Activated CD8-positive, alpha-beta memory T cell treated with anti-CD3 and anti-CD28 coated beads, Interleukin-2, amount 10 ng/mL, durations not matched to agents 7 days and 5 days (primary cell): ENCODE data around the gene ZFR2. TPM values are rescaled to one million over a fixed set of nuclear protein-coding genes. Genes with fewer than 3 reads are reported as not detected.

Experiments
- ATAC-seq: fragments of 150-1000 bp; cut with Tn5 transposase; one replicate; pipeline ENCODE4 v1.10.0; 2021; ENCODE audit warnings: moderate library complexity
- CTCF ChIA-PET: fragments of 350-600 bp; sonication (Branson Sonifier 250); formaldehyde crosslinking; loops from one replicate; lab custom pipeline; 2021; ENCODE audit warnings: antibody characterized with exemption; lab: Charles Lee
- DNase-seq: peaks from one replicate; pipeline ENCODE4 v3.0.0-alpha.2; 2020
- H3K27ac Mint-ChIP-seq: one replicate; pipeline ENCODE4 v1.8.0; 2021; ENCODE audit warnings: mild to moderate bottlenecking, mixed read lengths
- H3K27me3 Mint-ChIP-seq: one replicate; pipeline ENCODE4 v1.8.0; 2021; ENCODE audit warnings: mixed read lengths
- H3K36me3 Mint-ChIP-seq: one replicate; pipeline ENCODE4 v1.8.0; 2021; ENCODE audit warnings: mild to moderate bottlenecking, mixed read lengths
- H3K4me1 Mint-ChIP-seq: one replicate; pipeline ENCODE4 v1.8.0; 2021; ENCODE audit warnings: mixed read lengths
- H3K4me3 Mint-ChIP-seq: one replicate; pipeline ENCODE4 v1.8.0; 2021; ENCODE audit warnings: mild to moderate bottlenecking, moderate library complexity, mixed read lengths
- H3K9me3 Mint-ChIP-seq: one replicate; pipeline ENCODE4 v1.8.0; 2022; ENCODE audit warnings: low read depth, mixed read lengths
- total RNA-seq, 2 experiments: library from RNA; stranded (reverse); gene quantifications; one replicate each; pipeline ENCODE4 v1.2.3, GENCODE V29; 2021

ZFR2 gene
- total RNA-seq, 2 experiments from 2014 or later: 0.26 TPM

GRCh38 chr19:3783660-3784584, 84.9 kb downstream of the ZFR2 start:
- CTCF ChIA-PET: interaction anchor here (0.8 to 2.7 kb wide), 10 partner anchors 10 to 356 kb away, joined by 3 to 16 read pairs (median 4); partner anchors contain the start of gene MRPL54
- Mint-ChIP-seq H3K4me1 (peaks cover 30% of the 10 kb centered on the region), H3K27ac (peak overlapping the region; percentile 9), H3K4me3 (peak overlapping the region; percentile 81), H3K36me3 (peaks cover 24% of the 10 kb centered on the region), H3K9me3 (peaks cover 14% of the 10 kb centered on the region), H3K27me3 (no peaks in the 10 kb centered on the region)
- ATAC-seq: no peak
- peak; percentile 58 for DNase-seq

GRCh38 chr19:3782903-3783302, 85.9 kb downstream of the ZFR2 start:
- CTCF ChIA-PET: interaction anchor here (1.1 to 2.7 kb wide), 4 partner anchors 15 to 39 kb away, joined by 3 to 16 read pairs (median 6); no protein-coding TSS in a partner anchor
- Mint-ChIP-seq H3K27ac (no peak overlapping the region), H3K4me1 (peaks cover 21% of the 10 kb centered on the region), H3K27me3 (no peaks in the 10 kb centered on the region), H3K9me3 (peaks cover 14% of the 10 kb centered on the region), H3K4me3 (no peak overlapping the region), H3K36me3 (peaks cover 24% of the 10 kb centered on the region)
- DNase-seq (no peak), ATAC-seq (no peak)

GRCh38 chr19:3782330-3782729, 86.5 kb downstream of the ZFR2 start:
- Mint-ChIP-seq H3K9me3 (peaks cover 14% of the 10 kb centered on the region), H3K27ac (no peak overlapping the region), H3K4me3 (no peak overlapping the region), H3K27me3 (no peaks in the 10 kb centered on the region), H3K36me3 (peaks cover 24% of the 10 kb centered on the region), H3K4me1 (peaks cover 21% of the 10 kb centered on the region)
- DNase-seq (no peak), ATAC-seq (no peak)
- CTCF ChIA-PET: interaction anchor here (0.9 to 1.5 kb wide), 4 partner anchors 10 to 19 kb away, joined by 3 to 4 read pairs (median 3); partner anchors contain the start of genes MRPL54 and RAX2

- Mint-ChIP-seq H3K36me3 (peaks cover 24% of the 10 kb centered on the region), H3K4me3 (no peak overlapping the region), H3K9me3 (peaks cover 14% of the 10 kb centered on the region), H3K27me3 (no peaks in the 10 kb centered on the region), H3K27ac (no peak overlapping the region), H3K4me1 (peaks cover 18% of the 10 kb centered on the region)
- no peak for ATAC-seq
- CTCF ChIA-PET: interaction anchor here (0.9 to 1.5 kb wide), 4 partner anchors 9 to 40 kb away, joined by 3 to 6 read pairs (median 4); partner anchors contain the start of genes MRPL54 and RAX2
- DNase-seq: no peak
Measured at GRCh38 chr19:3781603-3782002, 87.2 kb downstream of the ZFR2 start.

GRCh38 chr19:3780786-3781304, 88.0 kb downstream of the ZFR2 start:
- no peak overlapping the region for H3K27ac Mint-ChIP-seq
- H3K36me3 Mint-ChIP-seq: peaks cover 24% of the 10 kb centered on the region
- CTCF ChIA-PET: interaction anchor here (1.0 to 2.6 kb wide), 8 partner anchors 9 to 68 kb away, joined by 3 to 7 read pairs (median 4); partner anchors contain the start of genes MRPL54 and RAX2
- ATAC-seq (no peak), DNase-seq (no peak)
- peaks cover 14% of the 10 kb centered on the region for H3K9me3 Mint-ChIP-seq
- H3K4me3 Mint-ChIP-seq: no peak overlapping the region
- H3K27me3 Mint-ChIP-seq: no peaks in the 10 kb centered on the region
- H3K4me1 Mint-ChIP-seq: peaks cover 17% of the 10 kb centered on the region

- Mint-ChIP-seq H3K9me3 (peaks cover 14% of the 10 kb centered on the region), H3K27ac (no peak overlapping the region), H3K4me3 (no peak overlapping the region), H3K36me3 (peaks cover 22% of the 10 kb centered on the region), H3K4me1 (peaks cover 6% of the 10 kb centered on the region), H3K27me3 (no peaks in the 10 kb centered on the region)
- CTCF ChIA-PET: interaction anchor here (0.8 to 2.6 kb wide), 3 partner anchors 16 to 70 kb away, joined by 3 to 7 read pairs (median 3); partner anchors contain the start of gene MRPL54
- ATAC-seq (no peak), DNase-seq (no peak)
Measured at GRCh38 chr19:3778899-3779723, 89.7 kb downstream of the ZFR2 start.

- CTCF ChIA-PET: interaction anchor here (0.8 to 2.6 kb wide), 3 partner anchors 15 to 71 kb away, joined by 3 to 7 read pairs (median 3); partner anchors contain the start of gene MRPL54
- Mint-ChIP-seq H3K36me3 (peaks cover 19% of the 10 kb centered on the region), H3K27me3 (no peaks in the 10 kb centered on the region), H3K4me3 (no peak overlapping the region), H3K4me1 (peaks cover 6% of the 10 kb centered on the region), H3K27ac (no peak overlapping the region), H3K9me3 (peaks cover 14% of the 10 kb centered on the region)
- ATAC-seq (no peak), DNase-seq (no peak)
Measured at GRCh38 chr19:3778104-3778867, 90.6 kb downstream of the ZFR2 start.

- DNase-seq (no peak), ATAC-seq (no peak)
- CTCF ChIA-PET: no interaction called here
- H3K4me1 Mint-ChIP-seq: peaks cover 11% of the 10 kb centered on the region
- H3K36me3 Mint-ChIP-seq: peaks cover 8% of the 10 kb centered on the region
- no peak overlapping the region for H3K4me3 Mint-ChIP-seq
- H3K9me3 Mint-ChIP-seq: peaks cover 7% of the 10 kb centered on the region
- H3K27me3 Mint-ChIP-seq: no peaks in the 10 kb centered on the region
- no peak overlapping the region for H3K27ac Mint-ChIP-seq
Measured at GRCh38 chr19:3776479-3777040, 92.3 kb downstream of the ZFR2 start.

GRCh38 chr19:3775831-3776230, 93.0 kb downstream of the ZFR2 start:
- DNase-seq (no peak), ATAC-seq (no peak)
- Mint-ChIP-seq H3K9me3 (peaks cover under 1% of the 10 kb centered on the region), H3K36me3 (peaks cover under 1% of the 10 kb centered on the region), H3K4me3 (no peak overlapping the region), H3K27ac (no peak overlapping the region), H3K4me1 (peaks cover 6% of the 10 kb centered on the region), H3K27me3 (no peaks in the 10 kb centered on the region)
- CTCF ChIA-PET: no interaction called here

GRCh38 chr19:3775374-3775711, 93.5 kb downstream of the ZFR2 start:
- H3K27me3 Mint-ChIP-seq: no peaks in the 10 kb centered on the region
- H3K4me3 Mint-ChIP-seq: no peak overlapping the region
- CTCF ChIA-PET: interaction anchor here (1.6 kb wide), 1 partner anchor 13 kb away, joined by 5 read pairs; the partner anchor contains the start of gene MRPL54
- ATAC-seq (no peak), DNase-seq (no peak)
- H3K4me1 Mint-ChIP-seq: peaks cover 5% of the 10 kb centered on the region
- H3K27ac Mint-ChIP-seq: no peak overlapping the region
- H3K9me3 Mint-ChIP-seq: no peaks in the 10 kb centered on the region
- H3K36me3 Mint-ChIP-seq: no peaks in the 10 kb centered on the region

- Mint-ChIP-seq H3K4me1 (peaks cover 5% of the 10 kb centered on the region), H3K36me3 (no peaks in the 10 kb centered on the region), H3K27ac (no peak overlapping the region), H3K4me3 (no peak overlapping the region), H3K27me3 (no peaks in the 10 kb centered on the region), H3K9me3 (no peaks in the 10 kb centered on the region)
- DNase-seq (no peak), ATAC-seq (no peak)
- CTCF ChIA-PET: interaction anchor here (1.0 to 2.8 kb wide), 3 partner anchors 12 to 824 kb away, joined by 3 to 14 read pairs (median 5); partner anchors contain the start of gene MRPL54
Measured at GRCh38 chr19:3774621-3775373, 94.0 kb downstream of the ZFR2 start.
